ENCODE measurements around the gene TMA7B.

- TF ChIP-seq CTCF (IDR thresholded peaks at IDR 0.05 in 2 of 3, conservative IDR thresholded peaks at IDR 0.05 in 1 of 3; ENCODE audit: control insufficient read depth in 2 of 3, extremely low read depth in 1 of 3, insufficient read depth in 1 of 3, low read depth in 3 of 3, low read length in 3 of 3): peak; percentile 1 to 45 (median 27); a peak in 3 of 6 replicates
- no peak for TF ChIP-seq MAX (IDR thresholded peaks at IDR 0.05; ENCODE audit: low read depth, low read length)
- no peak for TF ChIP-seq ZBED1 (IDR thresholded peaks at IDR 0.05; ENCODE audit: borderline replicate concordance)
- no peak for TF ChIP-seq SUZ12 (IDR thresholded peaks at IDR 0.05; ENCODE audit: unreplicated experiment)
- TF ChIP-seq POLR2A (IDR thresholded peaks at IDR 0.05; ENCODE audit: low read depth, low read length): no peak
- no peak for TF ChIP-seq HDGF (IDR thresholded peaks at IDR 0.05)
- TF ChIP-seq BHLHE40 (IDR thresholded peaks at IDR 0.05; ENCODE audit: borderline replicate concordance in 1 of 2, low read depth in 2 of 2, low read length in 1 of 2): no peak
- TF ChIP-seq ATF3 (IDR thresholded peaks at IDR 0.05; ENCODE audit: borderline replicate concordance, extremely low read depth, low read depth, low read length): no peak
- TF ChIP-seq YY1 (IDR thresholded peaks at IDR 0.05; ENCODE audit: low read depth, low read length): no peak
- no peak for TF ChIP-seq EP300 (IDR thresholded peaks at IDR 0.05; ENCODE audit: borderline replicate concordance in 1 of 2, control insufficient read depth in 1 of 2, low read depth in 2 of 2, low read length in 2 of 2)
- TF ChIP-seq CHD2 (IDR thresholded peaks at IDR 0.05; ENCODE audit: borderline replicate concordance, low read depth, low read length): no peak
Measured at GRCh38 chr22:39940757-39941305, 19.4 kb upstream of the TMA7B start.

Data from GM12878 (cell line).